Peyer's patch (tissue), 4 donors: Measurements from ENCODE around the gene IL1RAPL1.

ENCODE experiments used
- POLR2A ChIP-seq, 2 donors: fragments of 450-650 bp; IDR thresholded peaks; one replicate each; pipeline ENCODE4 v1.5.1; 2017; ENCODE audit warnings: antibody characterized with exemption in 2 of 2, mild to moderate bottlenecking in 2 of 2, moderate library complexity in 2 of 2
- TF ChIP-seq, protein P1 (sequence below), 6 experiments: fragments of 450-650 bp in 4 of 6; fragments of 200-600 bp in 2 of 6; sonication (generic) in 1 of 6; IDR thresholded peaks; one replicate each; pipeline ENCODE4 v1.5.1; 2017 to 2019; ENCODE audit warnings: antibody characterized with exemption in 6 of 6, mild to moderate bottlenecking in 3 of 6, moderate library complexity in 1 of 6

GRCh38 chrX:29902004-29902403 lies 1314.8 kb downstream of the IL1RAPL1 start:
- TF ChIP-seq, protein P1, sequence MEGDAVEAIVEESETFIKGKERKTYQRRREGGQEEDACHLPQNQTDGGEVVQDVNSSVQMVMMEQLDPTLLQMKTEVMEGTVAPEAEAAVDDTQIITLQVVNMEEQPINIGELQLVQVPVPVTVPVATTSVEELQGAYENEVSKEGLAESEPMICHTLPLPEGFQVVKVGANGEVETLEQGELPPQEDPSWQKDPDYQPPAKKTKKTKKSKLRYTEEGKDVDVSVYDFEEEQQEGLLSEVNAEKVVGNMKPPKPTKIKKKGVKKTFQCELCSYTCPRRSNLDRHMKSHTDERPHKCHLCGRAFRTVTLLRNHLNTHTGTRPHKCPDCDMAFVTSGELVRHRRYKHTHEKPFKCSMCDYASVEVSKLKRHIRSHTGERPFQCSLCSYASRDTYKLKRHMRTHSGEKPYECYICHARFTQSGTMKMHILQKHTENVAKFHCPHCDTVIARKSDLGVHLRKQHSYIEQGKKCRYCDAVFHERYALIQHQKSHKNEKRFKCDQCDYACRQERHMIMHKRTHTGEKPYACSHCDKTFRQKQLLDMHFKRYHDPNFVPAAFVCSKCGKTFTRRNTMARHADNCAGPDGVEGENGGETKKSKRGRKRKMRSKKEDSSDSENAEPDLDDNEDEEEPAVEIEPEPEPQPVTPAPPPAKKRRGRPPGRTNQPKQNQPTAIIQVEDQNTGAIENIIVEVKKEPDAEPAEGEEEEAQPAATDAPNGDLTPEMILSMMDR (IDR thresholded peaks at IDR 0.05), result no peak
- TF ChIP-seq POLR2A (IDR thresholded peaks at IDR 0.05), result no peak
